H1 (cell line): ENCODE data around the gene TMEM178B. TPM values are rescaled to one million over a fixed set of nuclear protein-coding genes. Genes with fewer than 3 reads are reported as not detected.

ENCODE experiments used
- CTCF ChIA-PET: fragments of 300-600 bp; sonication (Branson Sonifier 250); formaldehyde crosslinking; loops from one replicate; lab custom pipeline; 2021; ENCODE audit not compliant: partially characterized antibody; lab: Charles Lee
- POLR2A ChIA-PET: fragments of 300-600 bp; sonication (Branson Sonifier 250); formaldehyde crosslinking; loops from one replicate; lab custom pipeline; 2021; ENCODE audit warnings: inconsistent platforms; ENCODE audit not compliant: partially characterized antibody; lab: Charles Lee
- DNase-seq, 2 experiments: peaks; one replicate each; pipeline versions ENCODE4 v3.0.0 to v3.0.0-alpha.2; 2010 to 2022; ENCODE audit warnings: low spot score in 2 of 2, low read depth in 1 of 2, mixed read lengths in 1 of 2
- FAIRE-seq: peaks from 2 replicates; lab custom pipeline; 2011; peaks lifted over from hg19 to GRCh38; lab: Jason Lieb, UNC
- H2AFZ ChIP-seq: 2 replicates; pipeline ENCODE4 v1.8.1; 2012; ENCODE audit warnings: low read length, inconsistent platforms
- H2AK5ac ChIP-seq: 2 replicates; pipeline ENCODE4 v1.6.1; 2013; ENCODE audit warnings: low read depth, low read length
- H2BK120ac ChIP-seq: replicated peaks from 2 replicates; pipeline ENCODE3; 2013; ENCODE audit warnings: low read depth, low read length, inconsistent platforms
- H2BK12ac ChIP-seq: 2 replicates; pipeline ENCODE4 v1.6.1; 2013; ENCODE audit warnings: low read depth, low read length
- H2BK15ac ChIP-seq: 2 replicates; pipeline ENCODE4 v1.6.1; 2013; ENCODE audit warnings: low read length
- H2BK20ac ChIP-seq: 2 replicates; pipeline ENCODE4 v1.6.1; 2013; ENCODE audit warnings: low read length
- H2BK5ac ChIP-seq: 2 replicates; pipeline ENCODE4 v1.6.1; 2013; ENCODE audit warnings: low read depth, low read length
- H3K14ac ChIP-seq: 2 replicates; pipeline ENCODE4 v1.6.1; 2013; ENCODE audit warnings: inconsistent platforms; ENCODE audit not compliant: insufficient read length
- H3K18ac ChIP-seq: 2 replicates; pipeline ENCODE4 v1.6.1; 2013; ENCODE audit warnings: low read length; ENCODE audit errors: extremely low read depth
- H3K23ac ChIP-seq: 2 replicates; pipeline ENCODE4 v1.6.1; 2013; ENCODE audit warnings: inconsistent platforms; ENCODE audit not compliant: insufficient read length
- H3K23me2 ChIP-seq: 2 replicates; pipeline ENCODE4 v1.6.1; 2013; ENCODE audit warnings: low read depth, low read length
- H3K27ac ChIP-seq: 2 replicates; pipeline ENCODE4 v1.6.1; 2011; ENCODE audit warnings: low read depth, low read length, inconsistent platforms
- H3K27me3 ChIP-seq, 4 experiments: replicated peaks in 1 of 4; 1 replicate in 1 of 4; 2 replicates in 3 of 4; pipeline versions ENCODE4 v1.6.1 to v1.8.1; 2011 to 2013; ENCODE audit warnings: low read length in 3 of 4, mild to moderate bottlenecking in 3 of 4, inconsistent platforms in 2 of 4, mixed read lengths in 2 of 4, moderate library complexity in 1 of 4; ENCODE audit not compliant: control insufficient read depth in 3 of 4, insufficient read depth in 3 of 4; ENCODE audit errors: extremely low read depth in 1 of 4
- H3K36me3 ChIP-seq, 4 experiments: 2 replicates each; pipeline versions ENCODE4 v1.6.1 to v1.8.1; 2011 to 2013; ENCODE audit warnings: mild to moderate bottlenecking in 4 of 4, low read length in 3 of 4, moderate library complexity in 2 of 4, control low read depth in 1 of 4, inconsistent platforms in 1 of 4; ENCODE audit not compliant: insufficient read depth in 4 of 4, control insufficient read depth in 2 of 4
- H3K4ac ChIP-seq: replicated peaks from 2 replicates; pipeline ENCODE3; 2013; ENCODE audit warnings: low read length, low read depth, mixed read lengths, inconsistent platforms; ENCODE audit not compliant: insufficient read length
- H3K4me1 ChIP-seq, 4 experiments: replicated peaks in 1 of 4; 1 replicate in 1 of 4; 2 replicates in 3 of 4; pipeline versions ENCODE4 v1.6.1 to v1.8.1; 2011 to 2013; ENCODE audit warnings: low read length in 3 of 4, inconsistent platforms in 2 of 4, mixed read lengths in 1 of 4; ENCODE audit not compliant: insufficient read depth in 4 of 4, control insufficient read depth in 3 of 4
- H3K4me2 ChIP-seq, 2 experiments: 2 replicates each; pipeline versions ENCODE4 v1.6.1 to v1.8.1; 2011 to 2013; ENCODE audit warnings: low read depth in 2 of 2, low read length in 2 of 2, control low read depth in 1 of 2, inconsistent platforms in 1 of 2, mild to moderate bottlenecking in 1 of 2; ENCODE audit not compliant: insufficient read depth in 1 of 2
- H3K4me3 ChIP-seq, 4 experiments: fragments of 200-600, 300-600 bp in 1 of 4; sonication (generic), shearing (Covaris generic), sonication (Bioruptor Twin) in 1 of 4; 2 replicates each; pipeline versions ENCODE4 v1.5.1 to v1.8.1; 2011 to 2016; ENCODE audit warnings: low read length in 4 of 4, low read depth in 3 of 4, control low read depth in 2 of 4, inconsistent platforms in 2 of 4, mild to moderate bottlenecking in 2 of 4, mixed read lengths in 1 of 4, moderate library complexity in 1 of 4; ENCODE audit not compliant: insufficient read depth in 2 of 4; ENCODE audit errors: extremely low read depth in 1 of 4
- H3K56ac ChIP-seq: replicated peaks from 2 replicates; pipeline ENCODE3; 2013; ENCODE audit warnings: low read depth, mild to moderate bottlenecking, mixed read lengths, low read length, inconsistent platforms; ENCODE audit not compliant: insufficient read length
- H3K79me1 ChIP-seq: 2 replicates; pipeline ENCODE4 v1.6.1; 2013; ENCODE audit warnings: low read depth, low read length, control low read depth
- H3K79me2 ChIP-seq, 2 experiments: 2 replicates each; pipeline versions ENCODE4 v1.6.1 to v1.8.1; 2012 to 2013; ENCODE audit warnings: low read length in 2 of 2, mild to moderate bottlenecking in 2 of 2, inconsistent platforms in 1 of 2; ENCODE audit not compliant: insufficient read depth in 2 of 2, control insufficient read depth in 1 of 2
- H3K9ac ChIP-seq, 4 experiments: replicated peaks in 1 of 4; 1 replicate in 1 of 4; 2 replicates in 3 of 4; pipeline versions ENCODE4 v1.6.1 to v1.8.1; 2011 to 2013; ENCODE audit warnings: low read depth in 3 of 4, low read length in 3 of 4, control low read depth in 2 of 4, mild to moderate bottlenecking in 2 of 4, moderate library complexity in 2 of 4, inconsistent platforms in 1 of 4; ENCODE audit errors: extremely low read depth in 1 of 4
- H3K9me3 ChIP-seq, 2 experiments: 2 replicates each; pipeline versions ENCODE4 v1.6.1 to v1.8.1; 2012 to 2013; ENCODE audit warnings: mild to moderate bottlenecking in 2 of 2, moderate library complexity in 2 of 2, control low read depth in 1 of 2, inconsistent platforms in 1 of 2, low read depth in 1 of 2, low read length in 1 of 2, mixed read lengths in 1 of 2; ENCODE audit not compliant: insufficient read depth in 2 of 2
- H4K20me1 ChIP-seq, 2 experiments: replicated peaks in 1 of 2; 2 replicates each; pipeline versions ENCODE3 to v1.8.1; 2011 to 2013; ENCODE audit warnings: inconsistent platforms in 2 of 2, low read length in 2 of 2, mild to moderate bottlenecking in 1 of 2; ENCODE audit not compliant: insufficient read depth in 2 of 2, control insufficient read depth in 1 of 2
- H4K5ac ChIP-seq: 2 replicates; pipeline ENCODE4 v1.6.1; 2013; ENCODE audit warnings: low read length, low read depth, mixed read lengths, inconsistent platforms; ENCODE audit not compliant: insufficient read length
- H4K8ac ChIP-seq: 2 replicates; pipeline ENCODE4 v1.8.0; 2013; ENCODE audit warnings: mild to moderate bottlenecking, moderate library complexity, low read length, inconsistent platforms; ENCODE audit not compliant: insufficient read depth; ENCODE audit errors: extremely low read depth
- H4K91ac ChIP-seq: replicated peaks from 2 replicates; pipeline ENCODE3; 2013; ENCODE audit warnings: low read length, mixed read lengths, inconsistent platforms; ENCODE audit not compliant: insufficient read length
- BACH1 ChIP-seq: IDR thresholded peaks from 2 replicates; pipeline ENCODE4 v1.6.1; 2012; ENCODE audit warnings: low read length, improper control_type of control experiment
- CBX5 ChIP-seq: fragments of 300-800, 300-1000 bp; sonication (generic); IDR thresholded peaks from 2 replicates; pipeline ENCODE4 v1.7.1; 2016; ENCODE audit warnings: antibody characterized with exemption, low read length, low read depth
- CBX8 ChIP-seq: fragments of 300-800, 300-1000 bp; sonication (generic); IDR thresholded peaks from 2 replicates; pipeline ENCODE4 v1.7.1; 2016; ENCODE audit warnings: low read depth, low read length, borderline replicate concordance
- CREB1 ChIP-seq: IDR thresholded peaks from 2 replicates; pipeline ENCODE4 v1.6.1; 2012; ENCODE audit warnings: inconsistent platforms
- GABPA ChIP-seq: IDR thresholded peaks from 2 replicates; pipeline ENCODE4 v1.6.1; 2011; ENCODE audit warnings: mild to moderate bottlenecking, low read length, moderate library complexity, borderline replicate concordance; ENCODE audit not compliant: insufficient read depth
- HDAC2 ChIP-seq, 2 experiments: fragments of 300-600 bp in 1 of 2; sonication (generic) in 1 of 2; IDR thresholded peaks; 2 replicates each; pipeline ENCODE4 v1.6.1; 2011 to 2012; ENCODE audit warnings: low read depth in 2 of 2, low read length in 2 of 2, mild to moderate bottlenecking in 2 of 2, moderate library complexity in 2 of 2, borderline replicate concordance in 1 of 2, inconsistent platforms in 1 of 2
- JUN ChIP-seq: IDR thresholded peaks from 2 replicates; pipeline ENCODE4 v1.6.1; 2011; ENCODE audit warnings: low read depth, mild to moderate bottlenecking, improper control_type of control experiment, low read length
- KDM5A ChIP-seq: fragments of 200-600 bp; IDR thresholded peaks from 2 replicates; pipeline ENCODE4 v1.7.1; 2012; ENCODE audit warnings: mild to moderate bottlenecking, low read length, inconsistent platforms, mixed read lengths
- RNF2 ChIP-seq: fragments of 200-900, 300-1000 bp; sonication (generic); IDR thresholded peaks from 2 replicates; pipeline ENCODE4 v1.7.1; 2016; ENCODE audit warnings: borderline replicate concordance, low read depth, mild to moderate bottlenecking, antibody characterized with exemption, low read length; ENCODE audit not compliant: poor library complexity, severe bottlenecking; ENCODE audit errors: missing control alignments
- SRF ChIP-seq: IDR thresholded peaks from 2 replicates; pipeline ENCODE4 v1.6.1; 2011; ENCODE audit warnings: mild to moderate bottlenecking, low read depth, low read length, moderate library complexity
- TAF1 ChIP-seq: IDR thresholded peaks from 2 replicates; pipeline ENCODE4 v1.6.1; 2011; ENCODE audit warnings: mild to moderate bottlenecking, low read depth, low read length
- TEAD4 ChIP-seq: IDR thresholded peaks from 2 replicates; pipeline ENCODE4 v1.6.1; 2012; ENCODE audit warnings: low read depth, low read length, inconsistent platforms, mixed read lengths
- USF2 ChIP-seq: IDR thresholded peaks from 2 replicates; pipeline ENCODE4 v1.6.1; 2011; ENCODE audit warnings: low read length, improper control_type of control experiment
- WGBS, 2 experiments: shearing (Covaris generic) in 1 of 2; methylation state at CpG; one replicate each; pipeline versions ENCODE4 v1.1.6 to v1.1.7; 2013 to 2015; ENCODE audit warnings: low lambda C conversion rate in 2 of 2, mixed read lengths in 2 of 2, inconsistent platforms in 1 of 2, low coverage in 1 of 2, missing lambda C conversion rate in 1 of 2; ENCODE audit not compliant: insufficient replicate concordance in 2 of 2, insufficient coverage in 1 of 2, insufficient read length in 1 of 2; ENCODE audit errors: extremely low coverage in 1 of 2, missing lambda C conversion rate in 1 of 2; 5-methylcytosine and 5-hydroxymethylcytosine counted together
- polyA plus RNA-seq, 7 experiments: library from polyadenylated mRNA; depleted of rRNA in 3 of 7; stranded (reverse) in 5 of 7; unstranded in 2 of 7; fragments of >200 nt in 5 of 7; fragments of 200-250 nt in 2 of 7; gene quantifications; 1 replicate in 5 of 7; 2 replicates in 1 of 7; 4 replicates in 1 of 7; pipeline versions ENCODE4 v1.2.1 to v1.2.3, GENCODE V29; 2011 to 2013; ENCODE audit warnings: missing spikeins in 2 of 7, mixed read lengths in 2 of 7
- total RNA-seq: library from RNA; stranded (reverse); fragmentation: NEBNext Ultra II Directional; extraction: Animal tissue kit (Norgen Biotek cat#: 25700); gene quantifications from 2 replicates; pipeline ENCODE4 v1.2.1, GENCODE V29; 2021

Gene TMEM178B
- total and polyA plus RNA-seq, 2 of the 8 experiments (the other 6 are each of a cell fraction or from before 2014, with no cell fraction given) = 5.3 to 18.1 TPM

- Histone ChIP-seq H3K4me3 (no peak overlapping the region), H3K23ac (no peak overlapping the region), H3K56ac (no peak overlapping the region), H2BK5ac (no peak overlapping the region), H2AFZ (no peak overlapping the region), H3K14ac (no peak overlapping the region), H2BK20ac (no peak overlapping the region), H2BK12ac (no peak overlapping the region), H2AK5ac (no peak overlapping the region), H3K4ac (no peak overlapping the region), H3K18ac (no peak overlapping the region), H4K5ac (no peak overlapping the region), H4K20me1 (peaks cover 0 to 3% of the 10 kb centered on the region in 2 experiments), H3K9me3 (no peaks in the 10 kb centered on the region), H3K27me3 (no peaks in the 10 kb centered on the region), H3K4me2 (no peak overlapping the region), H3K36me3 (no peaks in the 10 kb centered on the region), H3K27ac (no peak overlapping the region), H3K79me2 (peaks cover 4 to 77% of the 10 kb centered on the region in 2 experiments; a peak in 3 of 4 replicates), H4K8ac (no peak overlapping the region), H3K23me2 (peaks cover 3% of the 10 kb centered on the region), H4K91ac (no peak overlapping the region), H3K9ac (no peak overlapping the region), H2BK15ac (no peak overlapping the region), H3K79me1 (peaks cover 6% of the 10 kb centered on the region; the same call in 1 of the 2 replicates), H2BK120ac (no peak overlapping the region), H3K4me1 (peaks cover 0 to 6% (median 0%) of the 10 kb centered on the region in 4 experiments; a peak in 3 of 7 replicates)
- no peak for DNase-seq
- WGBS, 2 experiments = 91% methylated on average over 5 of the region's 8 CpGs; no CpG with 5 or more reads in 1 of the 2 experiments
- no peak for FAIRE-seq
- ChIA-PET POLR2A (no interaction called here), CTCF (interaction anchor here (1.5 kb wide), 1 partner anchor 141 kb away, joined by 8 read pairs; no protein-coding TSS in a partner anchor)
- TF ChIP-seq CBX5 = no peak
- TF ChIP-seq USF2 = no peak
- TF ChIP-seq TEAD4 = no peak
- no peak for TF ChIP-seq RNF2
- TF ChIP-seq SRF = no peak
- TF ChIP-seq JUN = no peak
- no peak for TF ChIP-seq GABPA
- no peak for TF ChIP-seq HDAC2 (IDR thresholded peaks at IDR 0.05; ENCODE audit: borderline replicate concordance in 1 of 2, low read depth in 2 of 2, low read length in 2 of 2)
- no peak for TF ChIP-seq CBX8
- no peak for TF ChIP-seq TAF1
- no peak for TF ChIP-seq BACH1
- TF ChIP-seq CREB1 = no peak
- TF ChIP-seq KDM5A = no peak
Measured at GRCh38 chr7:141079219-141079618, 5.4 kb downstream of the TMEM178B start.
